ENCODE measurements around the gene KLHL29.

GRCh38 chr2:23522726-23523372 lies 137.9 kb downstream of the KLHL29 start:
- TF ChIP-seq, protein P1, sequence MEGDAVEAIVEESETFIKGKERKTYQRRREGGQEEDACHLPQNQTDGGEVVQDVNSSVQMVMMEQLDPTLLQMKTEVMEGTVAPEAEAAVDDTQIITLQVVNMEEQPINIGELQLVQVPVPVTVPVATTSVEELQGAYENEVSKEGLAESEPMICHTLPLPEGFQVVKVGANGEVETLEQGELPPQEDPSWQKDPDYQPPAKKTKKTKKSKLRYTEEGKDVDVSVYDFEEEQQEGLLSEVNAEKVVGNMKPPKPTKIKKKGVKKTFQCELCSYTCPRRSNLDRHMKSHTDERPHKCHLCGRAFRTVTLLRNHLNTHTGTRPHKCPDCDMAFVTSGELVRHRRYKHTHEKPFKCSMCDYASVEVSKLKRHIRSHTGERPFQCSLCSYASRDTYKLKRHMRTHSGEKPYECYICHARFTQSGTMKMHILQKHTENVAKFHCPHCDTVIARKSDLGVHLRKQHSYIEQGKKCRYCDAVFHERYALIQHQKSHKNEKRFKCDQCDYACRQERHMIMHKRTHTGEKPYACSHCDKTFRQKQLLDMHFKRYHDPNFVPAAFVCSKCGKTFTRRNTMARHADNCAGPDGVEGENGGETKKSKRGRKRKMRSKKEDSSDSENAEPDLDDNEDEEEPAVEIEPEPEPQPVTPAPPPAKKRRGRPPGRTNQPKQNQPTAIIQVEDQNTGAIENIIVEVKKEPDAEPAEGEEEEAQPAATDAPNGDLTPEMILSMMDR (IDR thresholded peaks at IDR 0.05; ENCODE audit: low read depth, low read length) = no peak
- TF ChIP-seq POLR2A (IDR thresholded peaks at IDR 0.05; ENCODE audit: extremely low read depth, insufficient read length) (no peak), MAX (IDR thresholded peaks at IDR 0.05; ENCODE audit: low read depth, low read length) (no peak)

All from NB4 (cell line).